GM23338 (cell line): ENCODE results near the gene PXK.

Source experiments
- CREB1 ChIP-seq: fragments of 250-450 bp; sonication (Bioruptor Pico); IDR thresholded peaks from 2 replicates; pipeline ENCODE4 v1.5.0; 2020; ENCODE audit warnings: low read depth, mild to moderate bottlenecking, moderate library complexity
- EZH2 ChIP-seq: fragments of 200-600 bp; sonication (generic); IDR thresholded peaks from one replicate; pipeline ENCODE4 v1.8.0; 2017; ENCODE audit warnings: antibody characterized with exemption, mild to moderate bottlenecking, low read depth; ENCODE audit not compliant: unreplicated experiment
- EZH2phosphoT487 ChIP-seq: fragments of 200-600 bp; sonication (generic); IDR thresholded peaks from one replicate; pipeline ENCODE4 v1.8.1; 2018; ENCODE audit warnings: antibody characterized with exemption; ENCODE audit not compliant: unreplicated experiment
- JUNB ChIP-seq: IDR thresholded peaks from one replicate; pipeline ENCODE4 v1.6.1; 2016; ENCODE audit warnings: antibody characterized with exemption; ENCODE audit not compliant: unreplicated experiment
- NANOG ChIP-seq: IDR thresholded peaks from 2 replicates; pipeline ENCODE4 v1.6.1; 2016; ENCODE audit warnings: antibody characterized with exemption, borderline replicate concordance
- POLR2AphosphoS5 ChIP-seq: IDR thresholded peaks from 2 replicates; pipeline ENCODE4 v1.6.1; 2016; ENCODE audit warnings: antibody characterized with exemption, low read depth
- STAT1 ChIP-seq: IDR thresholded peaks from one replicate; pipeline ENCODE4 v1.6.1; 2016; ENCODE audit warnings: antibody characterized with exemption; ENCODE audit not compliant: unreplicated experiment
- ZNF114 ChIP-seq: fragments of 250-450 bp; sonication (Bioruptor Pico); IDR thresholded peaks from 2 replicates; pipeline ENCODE4 v1.5.0; 2020; ENCODE audit warnings: mild to moderate bottlenecking, moderate library complexity
- ZNF331 ChIP-seq: fragments of 250-450 bp; sonication (Bioruptor Pico); IDR thresholded peaks from 2 replicates; pipeline ENCODE4 v1.5.0; 2020; ENCODE audit warnings: low read depth, mild to moderate bottlenecking, moderate library complexity
- TF ChIP-seq, protein P1 (sequence below), 2 experiments: fragments of 200-600 bp in 1 of 2; sonication (generic) in 1 of 2; conservative IDR thresholded peaks; 2 replicates each; pipeline versions ENCODE4 v1.5.1 to v1.6.1; 2016 to 2017; ENCODE audit warnings: antibody characterized with exemption in 2 of 2, low read depth in 2 of 2, mild to moderate bottlenecking in 2 of 2, moderate library complexity in 1 of 2
- TF ChIP-seq, protein P2 (sequence below): IDR thresholded peaks from one replicate; pipeline ENCODE4 v1.6.1; 2018; ENCODE audit warnings: antibody characterized with exemption; ENCODE audit not compliant: unreplicated experiment
- TF ChIP-seq, protein P3 (sequence below): IDR thresholded peaks from 2 replicates; pipeline ENCODE4 v1.6.1; 2016; ENCODE audit warnings: antibody characterized with exemption

DNA sequence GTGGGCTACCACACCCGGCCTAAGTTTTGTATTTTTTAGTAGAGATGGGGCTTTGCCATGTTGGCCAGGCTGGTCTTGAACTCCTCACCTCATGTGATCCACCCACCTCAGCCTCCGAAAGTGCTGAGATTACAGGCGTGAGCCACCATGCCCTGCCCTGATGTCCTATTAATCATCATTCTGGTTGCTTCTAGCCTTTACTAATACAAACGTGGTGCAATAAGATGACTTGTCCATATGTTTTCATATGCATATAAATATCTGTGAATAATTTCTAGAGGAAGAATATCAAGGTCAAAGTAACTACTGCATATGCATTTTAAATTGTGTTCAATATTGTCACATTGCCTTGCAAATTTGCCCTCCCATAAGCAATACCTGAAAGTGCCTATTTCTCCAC is 126.5 kb downstream of the PXK start:
- TF ChIP-seq, protein P1, sequence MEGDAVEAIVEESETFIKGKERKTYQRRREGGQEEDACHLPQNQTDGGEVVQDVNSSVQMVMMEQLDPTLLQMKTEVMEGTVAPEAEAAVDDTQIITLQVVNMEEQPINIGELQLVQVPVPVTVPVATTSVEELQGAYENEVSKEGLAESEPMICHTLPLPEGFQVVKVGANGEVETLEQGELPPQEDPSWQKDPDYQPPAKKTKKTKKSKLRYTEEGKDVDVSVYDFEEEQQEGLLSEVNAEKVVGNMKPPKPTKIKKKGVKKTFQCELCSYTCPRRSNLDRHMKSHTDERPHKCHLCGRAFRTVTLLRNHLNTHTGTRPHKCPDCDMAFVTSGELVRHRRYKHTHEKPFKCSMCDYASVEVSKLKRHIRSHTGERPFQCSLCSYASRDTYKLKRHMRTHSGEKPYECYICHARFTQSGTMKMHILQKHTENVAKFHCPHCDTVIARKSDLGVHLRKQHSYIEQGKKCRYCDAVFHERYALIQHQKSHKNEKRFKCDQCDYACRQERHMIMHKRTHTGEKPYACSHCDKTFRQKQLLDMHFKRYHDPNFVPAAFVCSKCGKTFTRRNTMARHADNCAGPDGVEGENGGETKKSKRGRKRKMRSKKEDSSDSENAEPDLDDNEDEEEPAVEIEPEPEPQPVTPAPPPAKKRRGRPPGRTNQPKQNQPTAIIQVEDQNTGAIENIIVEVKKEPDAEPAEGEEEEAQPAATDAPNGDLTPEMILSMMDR (conservative IDR thresholded peaks at IDR 0.05; ENCODE audit: low read depth in 2 of 2), result no peak
- TF ChIP-seq POLR2AphosphoS5, result no peak
- TF ChIP-seq EZH2, result no peak
- TF ChIP-seq, protein P2, sequence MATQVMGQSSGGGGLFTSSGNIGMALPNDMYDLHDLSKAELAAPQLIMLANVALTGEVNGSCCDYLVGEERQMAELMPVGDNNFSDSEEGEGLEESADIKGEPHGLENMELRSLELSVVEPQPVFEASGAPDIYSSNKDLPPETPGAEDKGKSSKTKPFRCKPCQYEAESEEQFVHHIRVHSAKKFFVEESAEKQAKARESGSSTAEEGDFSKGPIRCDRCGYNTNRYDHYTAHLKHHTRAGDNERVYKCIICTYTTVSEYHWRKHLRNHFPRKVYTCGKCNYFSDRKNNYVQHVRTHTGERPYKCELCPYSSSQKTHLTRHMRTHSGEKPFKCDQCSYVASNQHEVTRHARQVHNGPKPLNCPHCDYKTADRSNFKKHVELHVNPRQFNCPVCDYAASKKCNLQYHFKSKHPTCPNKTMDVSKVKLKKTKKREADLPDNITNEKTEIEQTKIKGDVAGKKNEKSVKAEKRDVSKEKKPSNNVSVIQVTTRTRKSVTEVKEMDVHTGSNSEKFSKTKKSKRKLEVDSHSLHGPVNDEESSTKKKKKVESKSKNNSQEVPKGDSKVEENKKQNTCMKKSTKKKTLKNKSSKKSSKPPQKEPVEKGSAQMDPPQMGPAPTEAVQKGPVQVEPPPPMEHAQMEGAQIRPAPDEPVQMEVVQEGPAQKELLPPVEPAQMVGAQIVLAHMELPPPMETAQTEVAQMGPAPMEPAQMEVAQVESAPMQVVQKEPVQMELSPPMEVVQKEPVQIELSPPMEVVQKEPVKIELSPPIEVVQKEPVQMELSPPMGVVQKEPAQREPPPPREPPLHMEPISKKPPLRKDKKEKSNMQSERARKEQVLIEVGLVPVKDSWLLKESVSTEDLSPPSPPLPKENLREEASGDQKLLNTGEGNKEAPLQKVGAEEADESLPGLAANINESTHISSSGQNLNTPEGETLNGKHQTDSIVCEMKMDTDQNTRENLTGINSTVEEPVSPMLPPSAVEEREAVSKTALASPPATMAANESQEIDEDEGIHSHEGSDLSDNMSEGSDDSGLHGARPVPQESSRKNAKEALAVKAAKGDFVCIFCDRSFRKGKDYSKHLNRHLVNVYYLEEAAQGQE, result no peak
- TF ChIP-seq STAT1, result no peak
- no peak for TF ChIP-seq CREB1 (CRISPR knock-in tag)
- TF ChIP-seq ZNF114 (CRISPR knock-in tag), result no peak
- TF ChIP-seq, protein P3, sequence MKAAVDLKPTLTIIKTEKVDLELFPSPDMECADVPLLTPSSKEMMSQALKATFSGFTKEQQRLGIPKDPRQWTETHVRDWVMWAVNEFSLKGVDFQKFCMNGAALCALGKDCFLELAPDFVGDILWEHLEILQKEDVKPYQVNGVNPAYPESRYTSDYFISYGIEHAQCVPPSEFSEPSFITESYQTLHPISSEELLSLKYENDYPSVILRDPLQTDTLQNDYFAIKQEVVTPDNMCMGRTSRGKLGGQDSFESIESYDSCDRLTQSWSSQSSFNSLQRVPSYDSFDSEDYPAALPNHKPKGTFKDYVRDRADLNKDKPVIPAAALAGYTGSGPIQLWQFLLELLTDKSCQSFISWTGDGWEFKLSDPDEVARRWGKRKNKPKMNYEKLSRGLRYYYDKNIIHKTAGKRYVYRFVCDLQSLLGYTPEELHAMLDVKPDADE, result no peak
- no peak for TF ChIP-seq ZNF331 (CRISPR knock-in tag)
- TF ChIP-seq EZH2phosphoT487, result no peak
- no peak for TF ChIP-seq JUNB
- TF ChIP-seq NANOG, result no peak
